ENCODE results near the gene MYH4.

DNA sequence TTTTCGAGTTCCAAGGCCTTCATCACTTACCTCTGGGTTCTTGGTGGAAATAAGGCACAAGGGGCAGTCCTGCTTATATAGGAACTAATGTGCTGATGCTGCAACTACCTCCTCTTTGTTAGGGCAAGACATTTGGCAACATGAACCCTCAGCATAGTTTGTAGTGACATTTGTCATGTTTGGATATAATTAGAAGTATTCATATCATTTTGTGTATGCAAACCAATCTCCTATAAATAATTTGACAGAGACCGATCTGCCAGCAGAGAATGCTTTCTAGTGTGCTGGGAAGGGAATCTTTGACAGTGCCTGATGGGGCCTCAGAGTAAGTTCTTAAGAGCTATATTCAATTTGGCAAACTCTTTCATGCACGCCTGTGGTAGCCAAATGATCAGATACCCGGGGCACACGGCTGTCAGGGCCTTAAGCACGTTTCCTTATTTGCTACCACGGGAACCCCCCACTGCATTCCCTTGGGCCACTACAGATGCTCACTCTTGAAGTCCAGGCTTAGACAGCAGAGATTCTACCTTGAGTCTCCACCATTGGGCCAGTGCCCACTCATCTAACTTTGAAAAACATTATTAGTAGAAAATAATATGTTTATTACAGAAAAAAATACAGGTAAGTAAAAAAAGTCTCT lies 47.3 kb downstream of the MYH4 start, which contains the start of gene MYH8:
- TF ChIP-seq POLR2AphosphoS5 (IDR thresholded peaks at IDR 0.05; ENCODE audit: low read depth, low read length) (no peak), POLR2A (IDR thresholded peaks at IDR 0.05; ENCODE audit: low read depth, low read length) (no peak)

Measured in GM12892 (cell line).